HepG2 (cell line): ENCODE results near the gene RGS14. TPM values are rescaled to one million over a fixed set of nuclear protein-coding genes. Genes with fewer than 3 reads are reported as not detected.

Experiments
- ADNP ChIP-seq: sonication (generic); formaldehyde crosslinking; IDR thresholded peaks from 2 replicates; pipeline ENCODE4 v1.4.0; 2020; ENCODE audit warnings: missing genetic modification reagents
- ASH2L ChIP-seq: fragments of 300-600, 200-600 bp; sonication (generic); IDR thresholded peaks from 2 replicates; pipeline ENCODE4 v1.7.0; 2017; ENCODE audit warnings: low read depth, mild to moderate bottlenecking, moderate library complexity, mixed read lengths, low read length; ENCODE audit not compliant: insufficient read length
- EED ChIP-seq: sonication (generic); formaldehyde crosslinking; IDR thresholded peaks from 2 replicates; pipeline ENCODE4 v1.5.0; 2020; ENCODE audit warnings: mild to moderate bottlenecking, missing genetic modification reagents
- ELF4 ChIP-seq: sonication (generic); formaldehyde crosslinking; IDR thresholded peaks from 2 replicates; pipeline ENCODE4 v1.5.0; 2020; ENCODE audit warnings: missing genetic modification reagents, mild to moderate bottlenecking, moderate library complexity, borderline replicate concordance
- KDM6A ChIP-seq: IDR thresholded peaks from 2 replicates; pipeline ENCODE4 v1.6.1; 2016; ENCODE audit warnings: low read depth
- MAZ ChIP-seq, 2 experiments: sonication (generic) in 1 of 2; formaldehyde crosslinking in 1 of 2; IDR thresholded peaks; 2 replicates each; pipeline versions ENCODE4 v1.5.0 to v1.6.1; 2012 to 2020; ENCODE audit warnings: low read depth in 2 of 2, mild to moderate bottlenecking in 2 of 2, borderline replicate concordance in 1 of 2, improper control_type of control experiment in 1 of 2, low read length in 1 of 2, missing genetic modification reagents in 1 of 2, moderate library complexity in 1 of 2
- MTA1 ChIP-seq: sonication (generic); formaldehyde crosslinking; IDR thresholded peaks from 2 replicates; pipeline ENCODE4 v1.4.0; 2020; ENCODE audit warnings: missing genetic modification reagents, mild to moderate bottlenecking, borderline replicate concordance
- NFIB ChIP-seq: sonication (generic); formaldehyde crosslinking; IDR thresholded peaks from 2 replicates; pipeline ENCODE4 v1.9.0; 2021; ENCODE audit warnings: missing genetic modification reagents, mild to moderate bottlenecking, borderline replicate concordance
- NR2F2 ChIP-seq: IDR thresholded peaks from 2 replicates; pipeline ENCODE4 v1.6.1; 2012; ENCODE audit warnings: low read depth, inconsistent platforms, borderline replicate concordance
- RXRA ChIP-seq: sonication (generic); formaldehyde crosslinking; IDR thresholded peaks from 2 replicates; pipeline ENCODE4 v1.5.1; 2020; ENCODE audit warnings: missing genetic modification reagents
- TEAD3 ChIP-seq: optimal IDR thresholded peaks from 2 replicates; pipeline ENCODE3; 2016; ENCODE audit warnings: borderline replicate concordance
- YEATS4 ChIP-seq: sonication (generic); formaldehyde crosslinking; IDR thresholded peaks from 2 replicates; pipeline ENCODE4 v1.4.0; 2020; ENCODE audit warnings: missing genetic modification reagents, borderline replicate concordance
- ZBTB8A ChIP-seq: sonication (generic); formaldehyde crosslinking; IDR thresholded peaks from 2 replicates; pipeline ENCODE4 v1.4.0; 2020; ENCODE audit warnings: mild to moderate bottlenecking, low read depth, missing genetic modification reagents, borderline replicate concordance
- ZNF343 ChIP-seq: sonication (generic); formaldehyde crosslinking; IDR thresholded peaks from 2 replicates; pipeline ENCODE4 v1.4.0; 2020; ENCODE audit warnings: mild to moderate bottlenecking, missing genetic modification reagents
- ZNF431 ChIP-seq: sonication (generic); formaldehyde crosslinking; IDR thresholded peaks from 2 replicates; pipeline ENCODE4 v1.9.0; 2022; ENCODE audit warnings: missing genetic modification reagents, low read depth, mild to moderate bottlenecking, borderline replicate concordance
- polyA plus RNA-seq, 8 experiments: library from polyadenylated mRNA; depleted of rRNA in 3 of 8; stranded (reverse) in 7 of 8; unstranded in 1 of 8; fragments of >200 nt; fragmentation: Illumina TruSeq in 4 of 8; extraction: Trizol in 4 of 8; gene quantifications; 2 replicates each; pipeline versions ENCODE4 v1.2.1 to v1.2.3, GENCODE V29; 2011 to 2016; ENCODE audit warnings: low read depth in 4 of 8, missing spikeins in 1 of 8, mixed read lengths in 1 of 8; ENCODE audit not compliant: insufficient read depth in 1 of 8
- total RNA-seq, 5 experiments: library from RNA; depleted of rRNA; stranded (reverse); fragments of >200 nt; fragmentation: Illumina TruSeq; extraction: Trizol; gene quantifications; 2 replicates each; pipeline ENCODE4 v1.2.3, GENCODE V29; 2016; ENCODE audit warnings: low read depth in 1 of 5
- TF ChIP-seq, protein P1 (sequence below): sonication (generic); formaldehyde crosslinking; IDR thresholded peaks from 2 replicates; pipeline ENCODE4 v1.8.0; 2022; ENCODE audit warnings: missing genetic modification reagents, mild to moderate bottlenecking, borderline replicate concordance
- TF ChIP-seq, protein P2 (sequence below): sonication (generic); formaldehyde crosslinking; IDR thresholded peaks from 2 replicates; pipeline ENCODE4 v1.4.0; 2020; ENCODE audit warnings: mild to moderate bottlenecking, missing genetic modification reagents
- TF ChIP-seq, protein P3 (sequence below): sonication (generic); formaldehyde crosslinking; IDR thresholded peaks from 2 replicates; pipeline ENCODE4 v1.4.0; 2020; ENCODE audit warnings: missing genetic modification reagents, borderline replicate concordance

Gene RGS14
- total and polyA plus RNA-seq, 2 of the 13 experiments (the other 11 are each of a cell fraction or from before 2014, with no cell fraction given): 11.1 to 17.2 TPM

DNA sequence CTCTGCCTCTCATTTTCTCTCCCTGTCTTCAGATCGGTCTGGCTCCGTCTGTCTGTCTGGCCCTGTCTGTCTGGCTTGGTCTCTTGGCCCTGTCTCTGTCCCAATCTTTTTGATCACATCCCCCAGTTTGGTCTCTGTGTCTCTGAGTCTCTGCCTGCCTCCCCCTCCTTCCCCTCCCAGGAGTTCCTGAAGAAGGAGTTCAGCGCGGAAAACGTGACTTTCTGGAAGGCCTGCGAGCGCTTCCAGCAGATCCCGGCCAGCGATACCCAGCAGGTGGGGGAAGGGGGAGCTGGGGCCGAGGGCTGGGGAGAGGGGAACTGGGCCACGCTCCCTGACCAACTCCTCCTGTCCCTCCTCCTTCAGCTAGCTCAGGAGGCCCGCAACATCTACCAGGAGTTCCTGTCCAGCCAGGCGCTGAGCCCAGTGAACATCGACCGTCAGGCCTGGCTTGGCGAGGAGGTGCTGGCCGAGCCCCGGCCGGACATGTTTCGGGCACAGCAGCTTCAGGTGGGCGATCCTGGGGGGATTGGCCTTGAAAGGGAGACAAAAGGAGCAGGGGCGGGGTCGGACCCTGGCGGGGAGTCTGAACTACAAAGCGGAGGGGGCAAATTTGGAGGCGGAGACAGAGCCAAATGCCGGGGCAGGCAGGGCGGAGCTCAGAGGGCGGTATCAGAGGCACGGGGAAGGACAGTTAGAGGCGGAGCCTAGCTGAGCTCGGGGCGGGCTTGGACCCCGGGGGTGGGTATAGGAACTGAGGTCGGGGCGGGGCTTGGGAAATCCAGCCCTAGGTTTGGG, 9.0 kb downstream of the RGS14 start (continued):
- peak; percentile 43 for TF ChIP-seq ASH2L
- no peak for TF ChIP-seq TEAD3
- TF ChIP-seq, protein P1, sequence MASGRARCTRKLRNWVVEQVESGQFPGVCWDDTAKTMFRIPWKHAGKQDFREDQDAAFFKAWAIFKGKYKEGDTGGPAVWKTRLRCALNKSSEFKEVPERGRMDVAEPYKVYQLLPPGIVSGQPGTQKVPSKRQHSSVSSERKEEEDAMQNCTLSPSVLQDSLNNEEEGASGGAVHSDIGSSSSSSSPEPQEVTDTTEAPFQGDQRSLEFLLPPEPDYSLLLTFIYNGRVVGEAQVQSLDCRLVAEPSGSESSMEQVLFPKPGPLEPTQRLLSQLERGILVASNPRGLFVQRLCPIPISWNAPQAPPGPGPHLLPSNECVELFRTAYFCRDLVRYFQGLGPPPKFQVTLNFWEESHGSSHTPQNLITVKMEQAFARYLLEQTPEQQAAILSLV (CRISPR knock-in tag): no peak
- 0 out of 2 replicates have a peak, but pooled peaks have one; percentile 18 for TF ChIP-seq MTA1 (CRISPR knock-in tag)
- TF ChIP-seq KDM6A (CRISPR knock-in tag): no peak
- no peak for TF ChIP-seq ADNP (CRISPR knock-in tag)
- TF ChIP-seq, protein P2, sequence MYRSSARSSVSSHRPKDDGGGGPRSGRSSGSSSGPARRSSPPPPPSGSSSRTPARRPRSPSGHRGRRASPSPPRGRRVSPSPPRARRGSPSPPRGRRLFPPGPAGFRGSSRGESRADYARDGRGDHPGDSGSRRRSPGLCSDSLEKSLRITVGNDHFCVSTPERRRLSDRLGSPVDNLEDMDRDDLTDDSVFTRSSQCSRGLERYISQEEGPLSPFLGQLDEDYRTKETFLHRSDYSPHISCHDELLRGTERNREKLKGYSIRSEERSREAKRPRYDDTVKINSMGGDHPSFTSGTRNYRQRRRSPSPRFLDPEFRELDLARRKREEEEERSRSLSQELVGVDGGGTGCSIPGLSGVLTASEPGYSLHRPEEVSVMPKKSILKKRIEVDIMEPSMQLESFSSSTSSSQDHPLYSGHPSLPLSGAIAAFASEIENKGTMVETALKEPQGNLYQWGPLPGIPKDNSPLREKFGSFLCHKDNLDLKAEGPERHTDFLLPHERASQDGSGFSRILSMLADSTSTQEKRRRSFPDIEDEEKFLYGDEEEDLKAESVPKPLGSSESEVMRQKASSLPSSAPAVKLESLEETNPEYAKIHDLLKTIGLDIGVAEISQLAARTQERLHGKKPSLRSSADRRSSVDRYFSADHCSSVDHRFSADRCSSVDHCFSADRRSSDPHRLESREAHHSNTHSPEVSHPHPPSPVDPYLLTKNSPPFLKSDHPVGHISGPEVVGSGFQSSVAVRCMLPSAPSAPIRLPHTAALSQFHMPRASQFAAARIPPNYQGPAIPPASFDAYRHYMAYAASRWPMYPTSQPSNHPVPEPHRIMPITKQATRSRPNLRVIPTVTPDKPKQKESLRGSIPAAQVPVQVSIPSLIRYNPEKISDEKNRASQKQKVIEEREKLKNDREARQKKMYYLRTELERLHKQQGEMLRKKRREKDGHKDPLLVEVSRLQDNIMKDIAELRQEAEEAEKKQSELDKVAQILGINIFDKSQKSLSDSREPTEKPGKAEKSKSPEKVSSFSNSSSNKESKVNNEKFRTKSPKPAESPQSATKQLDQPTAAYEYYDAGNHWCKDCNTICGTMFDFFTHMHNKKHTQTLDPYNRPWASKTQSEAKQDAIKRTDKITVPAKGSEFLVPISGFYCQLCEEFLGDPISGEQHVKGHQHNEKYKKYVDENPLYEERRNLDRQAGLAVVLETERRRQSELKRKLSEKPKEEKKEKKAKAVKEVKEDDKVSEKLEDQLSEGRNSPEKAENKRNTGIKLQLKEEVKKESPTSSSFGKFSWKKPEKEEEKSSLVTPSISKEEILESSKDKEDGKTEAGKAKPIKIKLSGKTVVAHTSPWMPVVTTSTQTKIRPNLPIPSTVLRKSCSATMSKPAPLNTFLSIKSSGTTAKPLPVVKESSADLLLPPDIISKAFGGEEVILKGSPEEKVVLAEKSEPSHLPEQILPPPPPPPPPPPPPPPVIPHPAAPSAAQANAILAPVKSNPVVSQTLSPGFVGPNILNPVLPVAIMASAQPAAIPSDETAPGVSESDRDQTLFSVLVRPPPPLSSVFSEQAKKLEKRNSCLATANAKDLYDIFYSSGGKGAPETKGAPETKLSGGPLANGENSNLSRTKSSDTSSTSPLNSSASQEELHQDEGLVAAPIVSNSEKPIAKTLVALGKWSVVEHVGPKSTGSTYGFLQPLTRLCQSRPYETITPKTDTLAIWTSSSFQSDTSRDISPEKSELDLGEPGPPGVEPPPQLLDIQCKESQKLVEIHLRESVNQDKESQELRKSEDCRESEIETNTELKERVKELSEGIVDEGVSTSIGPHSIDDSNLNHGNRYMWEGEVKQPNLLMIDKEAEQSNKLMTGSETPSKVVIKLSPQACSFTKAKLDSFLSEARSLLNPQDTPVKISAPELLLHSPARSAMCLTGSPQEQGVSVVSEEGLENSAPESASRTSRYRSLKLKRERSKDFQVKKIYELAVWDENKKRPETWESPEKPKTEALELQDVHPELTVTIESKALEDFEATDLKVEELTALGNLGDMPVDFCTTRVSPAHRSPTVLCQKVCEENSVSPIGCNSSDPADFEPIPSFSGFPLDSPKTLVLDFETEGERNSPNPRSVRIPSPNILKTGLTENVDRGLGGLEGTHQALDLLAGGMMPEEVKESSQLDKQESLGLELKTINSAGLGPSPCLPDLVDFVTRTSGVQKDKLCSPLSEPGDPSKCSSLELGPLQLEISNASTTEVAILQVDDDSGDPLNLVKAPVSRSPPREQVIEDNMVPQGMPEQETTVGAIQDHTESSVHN: no peak
- TF ChIP-seq MAZ (IDR thresholded peaks at IDR 0.05; ENCODE audit: borderline replicate concordance, low read depth, low read length): no peak
- peak; percentile 58 for TF ChIP-seq MAZ (CRISPR knock-in tag; IDR thresholded peaks at IDR 0.05; ENCODE audit: low read depth)
- peak; percentile 53; the same call in 1 of the 2 replicates for TF ChIP-seq RXRA (CRISPR knock-in tag)
- TF ChIP-seq ZNF343: peak; percentile 71; the same call in 1 of the 2 replicates
- no peak for TF ChIP-seq NR2F2
- no peak for TF ChIP-seq EED (CRISPR knock-in tag)
- no peak for TF ChIP-seq ZNF431 (CRISPR knock-in tag)
- TF ChIP-seq ELF4: no peak
- TF ChIP-seq YEATS4 (CRISPR knock-in tag): peak; percentile 27; the same call in 1 of the 2 replicates
- TF ChIP-seq ZBTB8A (CRISPR knock-in tag): no peak
- TF ChIP-seq NFIB (CRISPR knock-in tag): no peak
- TF ChIP-seq, protein P3, sequence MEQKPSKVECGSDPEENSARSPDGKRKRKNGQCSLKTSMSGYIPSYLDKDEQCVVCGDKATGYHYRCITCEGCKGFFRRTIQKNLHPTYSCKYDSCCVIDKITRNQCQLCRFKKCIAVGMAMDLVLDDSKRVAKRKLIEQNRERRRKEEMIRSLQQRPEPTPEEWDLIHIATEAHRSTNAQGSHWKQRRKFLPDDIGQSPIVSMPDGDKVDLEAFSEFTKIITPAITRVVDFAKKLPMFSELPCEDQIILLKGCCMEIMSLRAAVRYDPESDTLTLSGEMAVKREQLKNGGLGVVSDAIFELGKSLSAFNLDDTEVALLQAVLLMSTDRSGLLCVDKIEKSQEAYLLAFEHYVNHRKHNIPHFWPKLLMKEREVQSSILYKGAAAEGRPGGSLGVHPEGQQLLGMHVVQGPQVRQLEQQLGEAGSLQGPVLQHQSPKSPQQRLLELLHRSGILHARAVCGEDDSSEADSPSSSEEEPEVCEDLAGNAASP (CRISPR knock-in tag): 0 out of 2 replicates have a peak, but pooled peaks have one; percentile 21
